GM23338 (cell line): ENCODE data around the gene CEBPE. TPM values are rescaled to one million over a fixed set of nuclear protein-coding genes. Genes with fewer than 3 reads are reported as not detected.

Experiments
- ATAC-seq: fragments of 200-7000 bp; cut with Tn5 transposase; 3 replicates; pipeline ENCODE4 v1.9.1; 2020
- DNase-seq: peaks from one replicate; pipeline ENCODE4 v3.0.0-alpha.2; 2015; ENCODE audit warnings: low spot score
- H2AFZ ChIP-seq: fragments of 200-600 bp; sonication (generic); 2 replicates; pipeline ENCODE4 v1.8.0; 2016; ENCODE audit warnings: antibody characterized with exemption, mild to moderate bottlenecking, moderate library complexity
- H3F3A ChIP-seq: fragments of 200-600 bp; sonication (generic); replicated peaks from 2 replicates; pipeline ENCODE4 v1.8.0; 2017; ENCODE audit warnings: antibody characterized with exemption, mixed run types, low read depth
- H3K27ac ChIP-seq: fragments of 200-600 bp; sonication (generic); 2 replicates; pipeline ENCODE4 v1.6.1; 2016; ENCODE audit warnings: low read depth
- H3K27me3 ChIP-seq: fragments of 200-600 bp; sonication (generic); 2 replicates; pipeline ENCODE4 v1.8.0; 2016; ENCODE audit warnings: mild to moderate bottlenecking, mixed run types, moderate library complexity; ENCODE audit not compliant: insufficient read depth
- H3K36me3 ChIP-seq: fragments of 200-600 bp; sonication (generic); 2 replicates; pipeline ENCODE4 v1.8.0; 2016; ENCODE audit warnings: mild to moderate bottlenecking; ENCODE audit not compliant: insufficient read depth
- H3K4me1 ChIP-seq: fragments of 200-600 bp; sonication (generic); 2 replicates; pipeline ENCODE4 v1.8.0; 2016; ENCODE audit warnings: mild to moderate bottlenecking, moderate library complexity; ENCODE audit not compliant: insufficient read depth
- H3K4me2 ChIP-seq: fragments of 200-600 bp; sonication (generic); 2 replicates; pipeline ENCODE4 v1.7.1; 2017; ENCODE audit warnings: mixed run types
- H3K4me3 ChIP-seq: fragments of 200-600 bp; sonication (generic); 2 replicates; pipeline ENCODE4 v1.6.1; 2016; ENCODE audit warnings: mixed run types
- H3K79me2 ChIP-seq: fragments of 200-600 bp; sonication (generic); replicated peaks from 2 replicates; pipeline ENCODE4 v1.8.0; 2017; ENCODE audit warnings: mild to moderate bottlenecking; ENCODE audit not compliant: insufficient read depth
- H3K9me2 ChIP-seq: fragments of 200-600 bp; sonication (generic); 2 replicates; pipeline ENCODE4 v1.8.0; 2017; ENCODE audit not compliant: insufficient read depth
- H4K20me1 ChIP-seq: fragments of 200-600 bp; sonication (generic); replicated peaks from 2 replicates; pipeline ENCODE4 v1.8.0; 2017; ENCODE audit warnings: mild to moderate bottlenecking; ENCODE audit not compliant: insufficient read depth
- H3K27ac Mint-ChIP-seq: 2 replicates; pipeline ENCODE4 v1.8.0; 2020; ENCODE audit warnings: inconsistent platforms, mild to moderate bottlenecking, moderate library complexity, mixed read lengths
- H3K27me3 Mint-ChIP-seq: 3 replicates; pipeline ENCODE4 v1.8.0; 2022; ENCODE audit warnings: low read depth, mild to moderate bottlenecking, moderate library complexity, mixed read lengths, inconsistent platforms; ENCODE audit not compliant: insufficient read depth, poor library complexity
- H3K36me3 Mint-ChIP-seq: 3 replicates; pipeline ENCODE4 v1.8.0; 2021; ENCODE audit warnings: low read depth, mild to moderate bottlenecking, inconsistent platforms, moderate library complexity, mixed read lengths
- H3K4me1 Mint-ChIP-seq: 3 replicates; pipeline ENCODE4 v1.8.0; 2020; ENCODE audit warnings: mild to moderate bottlenecking, inconsistent platforms, mixed read lengths
- H3K4me3 Mint-ChIP-seq: 3 replicates; pipeline ENCODE4 v1.8.0; 2021; ENCODE audit warnings: moderate library complexity, mild to moderate bottlenecking, inconsistent platforms, mixed read lengths
- H3K9me3 Mint-ChIP-seq: 3 replicates; pipeline ENCODE4 v1.8.0; 2020; ENCODE audit warnings: moderate library complexity, mild to moderate bottlenecking, inconsistent platforms, mixed read lengths
- CREB1 ChIP-seq: fragments of 250-450 bp; sonication (Bioruptor Pico); IDR thresholded peaks from 2 replicates; pipeline ENCODE4 v1.5.0; 2020; ENCODE audit warnings: low read depth, mild to moderate bottlenecking, moderate library complexity
- CTCF ChIP-seq, 2 experiments: fragments of 200-600 bp in 1 of 2; sonication (generic) in 1 of 2; conservative IDR thresholded peaks; 2 replicates each; pipeline versions ENCODE4 v1.5.1 to v1.6.1; 2016 to 2017; ENCODE audit warnings: antibody characterized with exemption in 2 of 2, low read depth in 2 of 2, mild to moderate bottlenecking in 2 of 2, moderate library complexity in 1 of 2
- ETS1 ChIP-seq: IDR thresholded peaks from 2 replicates; pipeline ENCODE4 v1.6.1; 2016; ENCODE audit warnings: antibody characterized with exemption
- EZH2 ChIP-seq: fragments of 200-600 bp; sonication (generic); IDR thresholded peaks from one replicate; pipeline ENCODE4 v1.8.0; 2017; ENCODE audit warnings: antibody characterized with exemption, mild to moderate bottlenecking, low read depth; ENCODE audit not compliant: unreplicated experiment
- EZH2phosphoT487 ChIP-seq: fragments of 200-600 bp; sonication (generic); IDR thresholded peaks from one replicate; pipeline ENCODE4 v1.8.1; 2018; ENCODE audit warnings: antibody characterized with exemption; ENCODE audit not compliant: unreplicated experiment
- JUNB ChIP-seq: IDR thresholded peaks from one replicate; pipeline ENCODE4 v1.6.1; 2016; ENCODE audit warnings: antibody characterized with exemption; ENCODE audit not compliant: unreplicated experiment
- POLR2AphosphoS5 ChIP-seq: IDR thresholded peaks from 2 replicates; pipeline ENCODE4 v1.6.1; 2016; ENCODE audit warnings: antibody characterized with exemption, low read depth
- STAT1 ChIP-seq: IDR thresholded peaks from one replicate; pipeline ENCODE4 v1.6.1; 2016; ENCODE audit warnings: antibody characterized with exemption; ENCODE audit not compliant: unreplicated experiment
- ZNF114 ChIP-seq: fragments of 250-450 bp; sonication (Bioruptor Pico); IDR thresholded peaks from 2 replicates; pipeline ENCODE4 v1.5.0; 2020; ENCODE audit warnings: mild to moderate bottlenecking, moderate library complexity
- ZNF331 ChIP-seq: fragments of 250-450 bp; sonication (Bioruptor Pico); IDR thresholded peaks from 2 replicates; pipeline ENCODE4 v1.5.0; 2020; ENCODE audit warnings: low read depth, mild to moderate bottlenecking, moderate library complexity
- polyA plus RNA-seq: library from polyadenylated mRNA; unstranded; fragments of >200 nt; fragmentation: Nextera tagmentation; extraction: Ambion mirVana; gene quantifications from 2 replicates; pipeline ENCODE4 v1.2.1, GENCODE V29; 2016
- total RNA-seq: library from RNA; depleted of rRNA; stranded (reverse); fragments of >200 nt; shearing (Covaris generic); gene quantifications from 2 replicates; pipeline ENCODE4 v1.2.3, GENCODE V29; 2014

CEBPE gene
- total and polyA plus RNA-seq, 2 experiments from 2014 or later = not detected

GRCh38 chr14:23093991-23094665 is 24.9 kb downstream of the CEBPE start:
- Histone ChIP-seq H4K20me1 (peaks cover 40% of the 10 kb centered on the region), H3K27ac (peak overlapping the region; percentile 67), H3F3A (no peaks in the 10 kb centered on the region), H3K4me1 (peaks cover 14% of the 10 kb centered on the region), H3K79me2 (peaks cover 80% of the 10 kb centered on the region), H3K36me3 (peaks cover 43% of the 10 kb centered on the region), H3K27me3 (no peaks in the 10 kb centered on the region), H3K4me2 (peak overlapping the region; percentile 92), H2AFZ (no peak overlapping the region), H3K4me3 (peak overlapping the region; percentile 84), H3K9me2 (no peaks in the 10 kb centered on the region)
- peaks cover 13% of the 10 kb centered on the region for H3K4me1 Mint-ChIP-seq
- no peak overlapping the region for H3K4me3 Mint-ChIP-seq
- H3K9me3 Mint-ChIP-seq = no peaks in the 10 kb centered on the region
- peak; percentile 73 for ATAC-seq
- no peak overlapping the region for H3K27ac Mint-ChIP-seq
- peaks cover 2% of the 10 kb centered on the region for H3K27me3 Mint-ChIP-seq
- TF ChIP-seq ETS1 (no peak), EZH2phosphoT487 (no peak), EZH2 (no peak), CTCF (conservative IDR thresholded peaks at IDR 0.05; ENCODE audit: low read depth in 2 of 2) (peak; percentile 30 to 36; a peak in 3 of 4 replicates)
- DNase-seq = peak; percentile 96
- H3K36me3 Mint-ChIP-seq = peaks cover 60% of the 10 kb centered on the region

GRCh38 chr14:23093526-23093925 is 25.5 kb downstream of the CEBPE start:
- no peak for ATAC-seq
- Mint-ChIP-seq H3K27ac (no peak overlapping the region), H3K4me1 (peaks cover 12% of the 10 kb centered on the region; the same call in 2 of the 3 replicates), H3K27me3 (peaks cover 2% of the 10 kb centered on the region), H3K9me3 (no peaks in the 10 kb centered on the region), H3K36me3 (peaks cover 58% of the 10 kb centered on the region), H3K4me3 (no peak overlapping the region; the same call in 2 of the 3 replicates)
- H3K4me1 ChIP-seq = peaks cover 14% of the 10 kb centered on the region
- peak overlapping the region; percentile 84 for H3K4me3 ChIP-seq
- H3F3A ChIP-seq = no peaks in the 10 kb centered on the region; the same call in 1 of the 2 replicates
- no peak overlapping the region for H2AFZ ChIP-seq
- peaks cover 40% of the 10 kb centered on the region for H4K20me1 ChIP-seq
- no peak for TF ChIP-seq EZH2
- no peak for TF ChIP-seq POLR2AphosphoS5
- no peak for TF ChIP-seq STAT1
- DNase-seq = no peak
- H3K4me2 ChIP-seq = peak overlapping the region; percentile 92
- no peak overlapping the region for H3K27ac ChIP-seq
- peaks cover 76% of the 10 kb centered on the region for H3K79me2 ChIP-seq
- H3K27me3 ChIP-seq = no peaks in the 10 kb centered on the region
- H3K9me2 ChIP-seq = no peaks in the 10 kb centered on the region
- H3K36me3 ChIP-seq = peaks cover 48% of the 10 kb centered on the region

GRCh38 chr14:23093104-23093503 is 26.0 kb downstream of the CEBPE start:
- peaks cover 38% of the 10 kb centered on the region for H4K20me1 ChIP-seq
- peak overlapping the region; percentile 84 for H3K4me3 ChIP-seq
- Mint-ChIP-seq H3K27ac (no peak overlapping the region), H3K9me3 (no peaks in the 10 kb centered on the region), H3K4me3 (no peak overlapping the region; the same call in 2 of the 3 replicates), H3K4me1 (peaks cover 12% of the 10 kb centered on the region; the same call in 2 of the 3 replicates), H3K27me3 (peaks cover 2% of the 10 kb centered on the region), H3K36me3 (peaks cover 57% of the 10 kb centered on the region)
- ATAC-seq (no peak), DNase-seq (no peak)
- H3K4me2 ChIP-seq = 0 out of 2 replicates have a peak overlapping the region, but pooled peaks have one; percentile 92
- no peak overlapping the region for H3K27ac ChIP-seq
- peaks cover 14% of the 10 kb centered on the region for H3K4me1 ChIP-seq
- H3K36me3 ChIP-seq = peaks cover 44% of the 10 kb centered on the region
- no peak overlapping the region for H2AFZ ChIP-seq
- no peaks in the 10 kb centered on the region for H3K9me2 ChIP-seq
- peaks cover 73% of the 10 kb centered on the region for H3K79me2 ChIP-seq
- no peaks in the 10 kb centered on the region for H3K27me3 ChIP-seq
- no peaks in the 10 kb centered on the region; the same call in 1 of the 2 replicates for H3F3A ChIP-seq
- TF ChIP-seq JUNB = no peak
- TF ChIP-seq CTCF (conservative IDR thresholded peaks at IDR 0.05; ENCODE audit: low read depth in 2 of 2) = no peak
- TF ChIP-seq POLR2AphosphoS5 = no peak
- no peak for TF ChIP-seq CREB1 (CRISPR knock-in tag)
- no peak for TF ChIP-seq ZNF331 (CRISPR knock-in tag)
- TF ChIP-seq EZH2 = no peak
- no peak for TF ChIP-seq STAT1
- TF ChIP-seq ETS1 = no peak
- TF ChIP-seq EZH2phosphoT487 = no peak
- no peak for TF ChIP-seq ZNF114 (CRISPR knock-in tag)
